H1 (cell line): ENCODE results near the gene ALG11. TPM values are rescaled to one million over a fixed set of nuclear protein-coding genes. Genes with fewer than 3 reads are reported as not detected.

ENCODE experiments used
- CBX8 ChIP-seq: fragments of 300-800, 300-1000 bp; sonication (generic); IDR thresholded peaks from 2 replicates; pipeline ENCODE4 v1.7.1; 2016; ENCODE audit warnings: low read depth, low read length, borderline replicate concordance
- SRF ChIP-seq: IDR thresholded peaks from 2 replicates; pipeline ENCODE4 v1.6.1; 2011; ENCODE audit warnings: mild to moderate bottlenecking, low read depth, low read length, moderate library complexity
- polyA plus RNA-seq, 7 experiments: library from polyadenylated mRNA; depleted of rRNA in 3 of 7; stranded (reverse) in 5 of 7; unstranded in 2 of 7; fragments of >200 nt in 5 of 7; fragments of 200-250 nt in 2 of 7; gene quantifications; 1 replicate in 5 of 7; 2 replicates in 1 of 7; 4 replicates in 1 of 7; pipeline versions ENCODE4 v1.2.1 to v1.2.3, GENCODE V29; 2011 to 2013; ENCODE audit warnings: missing spikeins in 2 of 7, mixed read lengths in 2 of 7
- total RNA-seq: library from RNA; stranded (reverse); fragmentation: NEBNext Ultra II Directional; extraction: Animal tissue kit (Norgen Biotek cat#: 25700); gene quantifications from 2 replicates; pipeline ENCODE4 v1.2.1, GENCODE V29; 2021

Gene ALG11
- total and polyA plus RNA-seq, 2 of the 8 experiments (the other 6 are each of a cell fraction or from before 2014, with no cell fraction given): 5.2 to 39.9 TPM

DNA sequence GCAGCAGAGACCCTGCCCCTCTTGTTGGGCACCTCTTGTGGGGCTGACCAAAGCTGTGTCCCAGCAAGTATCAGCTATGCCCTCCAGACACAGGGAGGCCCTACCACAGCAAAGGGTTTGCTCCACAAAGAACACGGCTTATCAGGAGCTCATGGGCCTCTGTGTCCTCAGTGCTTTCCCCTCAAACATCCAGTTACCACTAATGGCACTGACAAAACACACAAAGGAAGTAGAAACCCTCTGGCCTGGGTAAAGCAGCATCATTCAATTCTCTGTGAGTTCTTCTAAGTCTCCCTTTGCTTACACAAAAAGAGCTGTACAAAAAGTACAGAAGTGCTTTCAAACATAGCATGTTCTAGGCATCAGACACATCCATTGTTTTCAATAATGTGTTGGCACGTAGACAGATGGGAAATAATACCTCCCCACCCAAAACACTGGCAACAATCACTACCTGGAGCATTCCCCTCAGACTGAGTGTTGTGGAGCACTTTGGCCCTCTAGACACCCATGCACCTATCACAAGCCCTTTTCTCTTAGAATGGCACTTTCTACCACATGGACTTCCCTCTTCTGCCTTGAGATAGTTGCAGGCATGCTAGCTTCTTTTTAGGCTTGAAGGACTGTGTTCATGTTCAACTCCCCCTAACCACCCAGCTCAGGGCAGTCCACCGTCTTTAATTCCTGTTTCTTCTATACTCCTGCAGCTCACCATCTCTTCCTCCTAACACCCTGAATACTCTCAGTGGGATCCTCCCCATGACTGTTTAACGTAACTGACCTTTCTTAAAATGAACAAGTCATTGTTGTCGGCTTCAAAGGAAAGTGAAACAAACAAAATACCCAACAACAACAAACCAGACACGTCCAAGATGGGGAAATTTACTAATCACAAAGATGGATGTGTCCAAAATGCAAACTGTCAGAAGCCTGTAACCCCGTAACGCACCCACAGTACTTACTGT, 44.4 kb upstream of the ALG11 start (continued):
- TF ChIP-seq CBX8 (no peak), SRF (no peak)
- TF ChIP-seq, all 59 proteins: peak for 0
